ENCODE measurements around the gene TPP1. TPM values are rescaled to one million over a fixed set of nuclear protein-coding genes. Genes with fewer than 3 reads are reported as not detected.

TPP1 gene
- total RNA-seq, 1 donor from 2014 or later, result 37.7 TPM

GRCh38 chr11:6629892-6630631, 10.8 kb upstream of the TPP1 start:
- no peak for DNase-seq
- H3K27ac Mint-ChIP-seq (ENCODE audit: unreplicated experiment), result no peak overlapping the region
- no peaks in the 10 kb centered on the region for H3K4me1 Mint-ChIP-seq (ENCODE audit: low read depth, unreplicated experiment)
- peaks cover 32% of the 10 kb centered on the region for H3K36me3 Mint-ChIP-seq (ENCODE audit: unreplicated experiment)
- peaks cover 4% of the 10 kb centered on the region for H3K9me3 Mint-ChIP-seq (ENCODE audit: unreplicated experiment)
- no peak overlapping the region for H3K4me3 Mint-ChIP-seq (ENCODE audit: unreplicated experiment)
- TF ChIP-seq CTCF (IDR thresholded peaks at IDR 0.05; ENCODE audit: partially characterized antibody, unreplicated experiment), result no peak
- peaks cover 20% of the 10 kb centered on the region for H3K27me3 Mint-ChIP-seq (ENCODE audit: unreplicated experiment)

- TF ChIP-seq CTCF (IDR thresholded peaks at IDR 0.05; ENCODE audit: partially characterized antibody, unreplicated experiment), result no peak
- no peaks in the 10 kb centered on the region for H3K4me1 Mint-ChIP-seq (ENCODE audit: low read depth, unreplicated experiment)
- H3K9me3 Mint-ChIP-seq (ENCODE audit: unreplicated experiment), result peaks cover 4% of the 10 kb centered on the region
- H3K27me3 Mint-ChIP-seq (ENCODE audit: unreplicated experiment), result peaks cover 20% of the 10 kb centered on the region
- H3K27ac Mint-ChIP-seq (ENCODE audit: unreplicated experiment), result no peak overlapping the region
- H3K4me3 Mint-ChIP-seq (ENCODE audit: unreplicated experiment), result no peak overlapping the region
- no peak for DNase-seq
- peaks cover 33% of the 10 kb centered on the region for H3K36me3 Mint-ChIP-seq (ENCODE audit: unreplicated experiment)
These were observed 10.3 kb upstream of the TPP1 start for GRCh38 chr11:6629573-6629891.

GRCh38 chr11:6628526-6628925, 9.3 kb upstream of the TPP1 start:
- peaks cover 20% of the 10 kb centered on the region for H3K27me3 Mint-ChIP-seq (ENCODE audit: unreplicated experiment)
- no peak for TF ChIP-seq CTCF (IDR thresholded peaks at IDR 0.05; ENCODE audit: partially characterized antibody, unreplicated experiment)
- H3K4me3 Mint-ChIP-seq (ENCODE audit: unreplicated experiment), result no peak overlapping the region
- peaks cover 39% of the 10 kb centered on the region for H3K36me3 Mint-ChIP-seq (ENCODE audit: unreplicated experiment)
- H3K9me3 Mint-ChIP-seq (ENCODE audit: unreplicated experiment), result peaks cover 4% of the 10 kb centered on the region
- H3K27ac Mint-ChIP-seq (ENCODE audit: unreplicated experiment), result no peak overlapping the region
- H3K4me1 Mint-ChIP-seq (ENCODE audit: low read depth, unreplicated experiment), result no peaks in the 10 kb centered on the region
- no peak for DNase-seq

GRCh38 chr11:6627762-6628241, 8.6 kb upstream of the TPP1 start:
- Mint-ChIP-seq H3K36me3 (ENCODE audit: unreplicated experiment) (peaks cover 32% of the 10 kb centered on the region), H3K27ac (ENCODE audit: unreplicated experiment) (no peak overlapping the region), H3K27me3 (ENCODE audit: unreplicated experiment) (peaks cover 20% of the 10 kb centered on the region), H3K4me1 (ENCODE audit: low read depth, unreplicated experiment) (no peaks in the 10 kb centered on the region), H3K4me3 (ENCODE audit: unreplicated experiment) (no peak overlapping the region), H3K9me3 (ENCODE audit: unreplicated experiment) (peaks cover 4% of the 10 kb centered on the region)
- no peak for TF ChIP-seq CTCF (IDR thresholded peaks at IDR 0.05; ENCODE audit: partially characterized antibody, unreplicated experiment)
- DNase-seq, result no peak

- DNase-seq, result no peak
- no peak overlapping the region for H3K4me3 Mint-ChIP-seq (ENCODE audit: unreplicated experiment)
- peaks cover 20% of the 10 kb centered on the region for H3K27me3 Mint-ChIP-seq (ENCODE audit: unreplicated experiment)
- no peak for TF ChIP-seq CTCF (IDR thresholded peaks at IDR 0.05; ENCODE audit: partially characterized antibody, unreplicated experiment)
- H3K4me1 Mint-ChIP-seq (ENCODE audit: low read depth, unreplicated experiment), result no peaks in the 10 kb centered on the region
- H3K27ac Mint-ChIP-seq (ENCODE audit: unreplicated experiment), result no peak overlapping the region
- H3K9me3 Mint-ChIP-seq (ENCODE audit: unreplicated experiment), result peaks cover 4% of the 10 kb centered on the region
- peaks cover 31% of the 10 kb centered on the region for H3K36me3 Mint-ChIP-seq (ENCODE audit: unreplicated experiment)
These were observed 7.9 kb upstream of the TPP1 start for GRCh38 chr11:6626971-6627761.
